Left cardiac atrium (tissue), 4 donors: ENCODE data around the gene DIS3. TPM values are rescaled to one million over a fixed set of nuclear protein-coding genes. Genes with fewer than 3 reads are reported as not detected.
"Not testable (repeated sequence)": the region's sequence is repeated elsewhere in the genome, so short reads cannot be mapped to it uniquely, and the experiment has no call there.

Experiments used
- ATAC-seq, 2 donors: fragments of 200-7000 bp; cut with Tn5 transposase; one replicate each; pipeline ENCODE4 v1.9.1; 2020; ENCODE audit warnings: mild to moderate bottlenecking in 2 of 2, moderate library complexity in 2 of 2
- DNase-seq: peaks from one replicate; pipeline ENCODE4 v3.0.0-alpha.2; 2020
- intact Hi-C, 2 donors: fragments of 100-400 bp; cut with DNase I; formaldehyde crosslinking; loops; one replicate each; pipeline versions ENCODE4 v1.14.1 to v1.15.1; 2022 to 2023
- total RNA-seq, 2 donors: library from RNA; stranded (reverse); fragmentation: NEBNext Ultra II Directional; extraction: Animal tissue kit (Norgen Biotek cat#: 25700); gene quantifications; one replicate each; pipeline ENCODE4 v1.2.1, GENCODE V29; 2021
- donor health status: DM: no; HTN: yes; CAD: no.
- donor health status: DM: no; HTN: yes; CAD: no; lungs with severe emphysema.
- donor health status: DM: yes; HTN: yes; CAD: no.
- donor health status: Dilated cardiomyopathy.

Gene DIS3
- total RNA-seq, 2 donors from 2014 or later: 14.3 to 18.6 TPM

DNA sequence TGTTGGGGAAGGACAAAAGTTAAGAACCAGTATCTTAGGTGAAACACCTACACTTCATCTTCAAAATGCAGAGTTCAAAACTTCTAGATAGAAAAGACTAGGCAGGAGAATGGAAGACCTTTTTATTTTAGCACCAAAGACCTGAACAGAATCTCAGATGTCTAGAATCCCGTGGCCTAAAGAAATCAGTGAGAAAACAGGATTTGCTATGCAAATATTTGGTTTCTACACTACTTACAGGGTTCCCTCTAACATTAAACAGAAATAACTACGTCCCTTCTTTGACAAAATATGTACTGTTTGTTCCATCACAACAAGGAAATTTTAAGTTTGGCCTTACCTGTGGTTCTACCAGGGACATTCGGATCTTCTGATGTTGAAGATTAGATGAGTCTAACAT lies 21.5 kb downstream of the DIS3 start:
- intact Hi-C loops: no loop called here
- ATAC-seq (no peak), DNase-seq (no peak)

DNA sequence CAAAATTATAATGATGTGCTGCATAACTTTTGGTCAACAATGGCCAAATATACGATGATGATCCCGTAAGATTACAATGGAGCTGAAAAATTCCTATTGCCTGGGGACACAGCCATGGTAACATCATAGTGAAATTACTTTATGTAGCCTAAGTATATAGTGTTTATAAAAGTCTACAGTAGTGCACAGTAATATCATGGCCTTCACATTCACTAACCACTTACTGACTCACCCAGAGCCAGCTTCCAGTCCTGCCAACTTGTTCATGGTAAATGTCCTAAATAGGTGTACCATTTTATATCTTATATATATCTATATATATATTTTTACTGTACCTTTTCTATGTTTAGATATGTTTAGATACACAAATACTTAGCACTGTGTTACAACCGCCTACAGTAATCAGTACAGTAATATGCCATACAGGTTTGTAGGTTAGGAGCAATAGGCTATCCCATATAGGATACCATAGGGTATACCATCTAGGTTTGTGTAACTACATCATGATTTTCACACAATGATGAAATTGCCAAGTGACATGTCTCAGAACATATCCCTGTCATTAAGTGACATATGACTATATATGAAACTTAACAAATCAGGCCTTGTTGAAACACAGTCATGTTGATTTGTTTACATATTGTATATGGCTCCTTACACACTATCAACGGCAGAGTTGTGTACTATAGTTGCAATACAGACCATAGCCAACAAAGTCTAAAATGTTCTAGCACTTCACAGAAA lies 23.7 kb downstream of the DIS3 start:
- intact Hi-C loops: no loop called here
- ATAC-seq: no peak
- DNase-seq: no peak

DNA sequence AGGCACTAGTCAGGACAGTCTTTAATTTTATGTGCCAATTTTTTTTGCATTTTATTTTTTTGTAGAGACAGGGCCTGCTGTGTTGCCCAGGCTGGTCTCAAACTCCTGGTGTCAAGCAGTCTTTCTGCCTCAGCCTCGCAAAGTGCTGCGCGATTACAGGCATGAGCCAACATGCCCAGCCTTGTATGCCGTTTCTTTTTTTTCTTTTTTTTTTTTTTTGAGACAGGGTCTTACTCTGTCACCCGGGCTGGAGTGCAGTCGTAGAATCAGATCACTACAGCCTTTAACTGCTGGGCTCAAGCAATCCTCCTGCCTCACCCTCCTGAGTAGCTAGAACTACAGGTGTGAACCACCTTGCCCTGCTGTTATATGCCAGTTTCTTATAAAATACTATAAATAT lies 27.6 kb downstream of the DIS3 start:
- DNase-seq (no peak), ATAC-seq (no peak)
- intact Hi-C loops: no loop called here

DNA sequence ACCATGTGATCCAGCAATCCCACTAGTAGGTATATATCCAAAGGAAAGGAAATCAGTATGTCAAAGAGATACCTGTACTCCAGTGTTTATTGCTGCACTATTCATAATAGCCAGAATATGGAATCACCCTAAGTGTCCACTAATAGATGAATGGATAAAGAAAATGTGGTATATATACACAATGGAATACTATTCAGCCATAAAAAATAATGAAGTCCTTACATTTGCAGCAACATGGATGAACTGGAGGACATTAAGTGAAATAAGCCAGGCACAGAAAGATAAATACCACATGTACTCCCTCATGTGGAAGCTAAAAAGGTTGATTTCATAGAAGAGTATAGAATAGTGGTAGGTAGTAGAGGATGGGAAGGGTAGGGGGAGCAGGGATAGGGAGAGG lies 30.5 kb downstream of the DIS3 start:
- intact Hi-C loops: no loop called here

DNA sequence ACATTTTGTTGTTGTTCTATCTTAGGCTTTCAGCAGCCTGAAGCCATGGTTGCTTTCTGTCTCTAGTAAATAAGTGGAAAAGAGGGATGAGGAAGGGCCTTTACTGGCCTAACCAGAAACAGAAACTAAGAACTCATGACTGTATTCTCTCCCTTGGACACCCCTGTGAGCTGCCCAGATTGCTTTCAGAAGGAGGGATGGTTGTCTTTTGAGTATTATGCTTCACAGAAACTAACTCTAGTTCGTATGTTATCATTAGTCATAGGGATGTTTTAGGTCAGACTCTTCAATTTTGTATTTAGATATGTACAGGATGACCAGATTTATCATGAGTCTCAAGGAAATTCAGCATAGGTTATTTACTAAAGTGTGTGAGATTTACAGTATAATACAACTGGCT lies 36.4 kb downstream of the DIS3 start:
- DNase-seq: no peak
- ATAC-seq: no peak
- intact Hi-C loops: no loop called here

More for the DNA sequence above, 30.5 kb downstream of the DIS3 start:
- ATAC-seq (no peak), DNase-seq (no peak)

DNA sequence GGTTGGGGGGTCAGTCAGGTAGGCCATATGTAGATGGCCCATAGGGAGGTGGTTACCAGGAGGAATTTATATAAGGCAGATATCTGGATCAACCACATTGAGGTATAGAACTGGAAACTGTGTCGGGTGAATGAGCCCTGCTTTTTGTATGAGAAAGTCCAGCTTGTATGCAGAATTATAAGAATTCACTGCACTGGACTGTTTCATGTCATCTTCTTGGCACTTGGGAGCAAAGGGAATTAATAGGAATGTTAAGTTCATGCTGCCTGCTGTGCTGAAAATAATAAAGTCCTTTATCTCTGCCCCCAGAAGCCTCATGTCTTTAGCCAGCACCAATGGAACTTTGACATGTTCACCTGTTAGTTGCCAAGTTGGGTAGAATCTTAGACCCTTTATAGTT lies 41.7 kb downstream of the DIS3 start:
- DNase-seq: no peak
- no peak for ATAC-seq
- intact Hi-C loops: no loop called here

DNA sequence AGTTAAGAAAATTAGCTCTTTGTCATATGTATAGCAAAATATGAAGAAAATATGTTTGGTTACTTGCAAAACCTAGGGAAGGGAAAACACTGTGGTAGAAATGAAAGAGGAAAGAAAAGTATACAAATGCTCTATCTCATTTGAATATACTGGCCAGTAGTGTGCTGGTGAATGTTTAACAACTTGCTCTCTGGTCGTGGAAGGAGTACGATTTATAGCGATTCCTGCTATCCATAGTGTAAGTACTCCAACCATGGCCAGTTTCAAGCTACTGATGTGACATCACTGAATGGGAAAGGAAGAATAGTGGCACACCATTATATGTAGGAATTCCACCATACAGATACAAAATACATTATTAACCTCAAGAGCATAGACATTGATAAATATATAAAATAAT lies 44.7 kb downstream of the DIS3 start:
- intact Hi-C loops: no loop called here
- no peak for ATAC-seq
- DNase-seq: no peak

DNA sequence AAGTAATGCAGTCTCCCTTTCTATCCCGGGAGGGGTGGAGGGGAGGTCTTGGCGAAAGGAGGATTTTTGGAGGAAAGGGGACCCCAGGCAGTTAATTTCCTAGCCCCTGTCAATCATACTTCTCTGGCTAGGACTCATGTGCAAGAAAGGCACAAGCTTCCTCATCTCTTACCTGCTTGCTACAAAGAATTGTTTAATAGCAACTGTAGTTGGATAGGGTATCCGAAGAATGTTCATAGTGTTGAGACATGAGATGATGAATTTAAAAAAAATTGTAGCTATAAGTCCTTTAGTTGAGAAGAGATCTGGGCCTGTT lies 53.5 kb downstream of the DIS3 start:
- DNase-seq (no peak), ATAC-seq (no peak)
- intact Hi-C loops: no loop called here

DNA sequence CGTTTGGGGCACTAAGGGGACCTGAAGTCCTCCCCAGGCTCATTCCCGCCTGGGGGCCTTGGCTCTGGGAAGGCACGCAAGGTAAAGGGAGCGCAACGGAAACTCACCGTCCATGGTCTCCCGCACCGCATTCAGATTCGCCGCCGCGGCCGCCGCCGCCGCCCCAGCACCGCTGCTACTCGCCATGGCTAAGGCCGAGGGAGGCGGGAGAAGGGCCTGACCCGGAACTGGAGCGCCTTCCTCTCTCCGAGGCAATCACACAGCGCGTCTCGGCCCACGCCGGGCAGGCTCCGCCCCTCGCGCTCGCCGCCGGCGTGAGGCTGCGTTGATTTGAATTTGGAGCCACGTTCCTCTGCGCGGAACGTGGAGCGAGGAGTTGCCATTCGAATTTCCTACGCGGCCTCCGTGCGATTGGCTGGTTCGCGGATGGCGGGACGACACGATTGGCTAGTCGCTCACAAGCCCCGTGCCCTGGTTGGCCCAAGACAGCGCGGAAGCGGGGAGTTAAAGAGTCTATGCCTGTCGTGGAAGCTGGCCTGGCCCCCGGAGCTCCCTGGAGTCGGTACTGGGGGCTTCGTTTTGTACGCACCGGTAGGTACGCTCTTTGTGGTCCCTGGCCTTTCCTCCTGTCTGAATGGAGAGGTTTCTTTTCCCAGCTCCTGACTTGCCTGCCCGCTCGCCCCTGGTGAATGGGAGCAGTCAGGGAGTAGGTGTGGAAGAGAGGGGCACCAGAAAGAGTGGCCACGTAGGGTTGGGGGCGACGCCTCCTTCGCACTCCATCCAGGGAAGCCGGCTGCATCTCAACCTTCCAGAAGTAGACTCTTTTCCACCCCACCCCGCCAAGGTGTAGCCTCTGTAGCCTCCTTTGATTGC lies 54.0 kb downstream of the DIS3 start, which contains the start of the genes BORA and MZT1:
Gene BORA (plus strand): TSS at position 507 of the 873 bp plus-strand sequence. CDS start 1,018 bp downstream, outside the sequence.
Gene MZT1 (minus strand): TSS at position 213 of the 873 bp plus-strand sequence. CDS start 27 bp downstream, at position 186.
- intact Hi-C loops: no loop called here
- peak; percentile 97 for DNase-seq
- ATAC-seq: peak; percentile 98 to 99

DNA sequence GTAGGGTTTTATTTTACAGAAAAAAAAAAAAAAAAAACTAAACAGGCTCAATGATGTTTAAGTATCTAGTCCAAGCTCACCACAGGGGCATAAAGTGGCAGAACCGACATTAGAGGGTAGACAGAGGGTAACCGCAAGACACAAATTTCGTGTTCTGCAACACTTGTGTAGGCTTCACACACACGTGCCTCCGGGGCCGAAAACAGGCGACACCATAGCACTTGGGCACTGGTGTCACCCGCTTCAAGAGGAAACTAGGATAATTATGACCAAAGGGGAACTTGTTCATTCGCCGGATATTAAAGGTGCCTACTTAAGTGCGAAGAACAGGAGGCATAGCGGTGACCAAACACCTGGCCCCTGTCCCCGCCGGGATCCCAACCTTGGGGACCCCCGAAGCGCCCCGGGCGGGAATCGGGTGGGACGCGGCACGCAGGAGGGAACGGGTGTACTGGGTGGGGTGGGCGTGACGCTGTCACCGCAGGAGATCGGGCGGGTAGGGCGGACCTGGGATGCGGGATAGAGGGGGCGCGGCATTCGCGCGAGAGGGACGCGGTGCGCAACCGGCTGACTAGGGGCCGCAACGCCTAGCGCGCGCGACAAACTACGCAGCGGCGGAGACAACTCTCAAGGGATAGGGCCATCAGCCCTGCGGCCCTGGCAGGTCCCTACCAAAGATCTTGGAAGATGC lies 54.8 kb downstream of the DIS3 start:
- intact Hi-C loops: no loop called here

DNA sequence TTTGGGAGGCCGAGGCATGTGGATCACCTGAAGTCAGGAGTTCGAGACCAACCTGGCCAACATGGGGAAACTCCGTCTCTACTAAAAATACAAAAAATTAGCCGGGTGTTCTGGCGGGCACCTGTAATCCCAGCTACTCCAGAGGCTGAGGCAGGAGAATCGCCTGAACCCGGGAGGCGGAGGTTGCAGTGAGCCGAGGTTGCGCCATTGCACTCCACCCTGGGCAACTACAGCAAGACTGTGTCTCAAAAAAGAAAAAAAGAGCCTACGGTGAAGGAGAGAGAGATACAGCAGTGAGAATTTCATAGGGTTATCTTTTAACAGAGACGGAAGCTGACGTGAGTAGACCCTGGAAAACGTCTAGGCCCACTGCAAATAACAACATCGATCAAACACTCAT lies 55.5 kb downstream of the DIS3 start:
- ATAC-seq, intact Hi-C loops, DNase-seq: not testable (repeated sequence)

More for the DNA sequence above, 54.8 kb downstream of the DIS3 start:
- DNase-seq (peak; percentile 61), ATAC-seq (peak; percentile 25 to 59)

DNA sequence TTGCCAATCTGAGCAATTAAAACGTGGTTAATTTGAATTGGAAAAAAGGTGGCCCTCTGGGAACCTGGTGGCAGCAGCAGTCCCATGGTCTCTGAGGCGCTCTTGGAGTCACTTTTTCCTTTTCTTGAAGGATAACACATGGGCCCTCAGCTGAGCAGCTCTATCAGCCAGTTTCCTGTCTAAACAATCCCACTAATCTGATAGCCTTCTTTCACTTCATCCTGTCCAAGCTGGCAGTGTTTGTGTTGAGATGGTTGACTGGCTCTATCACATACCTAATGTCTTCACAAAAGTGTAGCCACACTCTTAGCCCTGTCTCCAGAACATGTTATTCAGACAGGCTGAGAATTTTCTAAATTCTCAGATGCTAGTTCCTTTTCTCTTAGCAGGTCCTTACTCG lies 64.9 kb downstream of the DIS3 start:
- ATAC-seq (no peak), DNase-seq (no peak)
- intact Hi-C loops: no loop called here

Other genes starting within 250 kb of the DIS3 start
- gene MZT1, start 54.3 kb downstream of the DIS3 start, total RNA-seq: 1 to 10 TPM; 6.5 TPM
- gene BORA, start 54.0 kb downstream of the DIS3 start, total RNA-seq: 1 to 10 TPM; 1.2 to 1.6 TPM
- 10 to 100 TPM; 12.2 to 13.5 TPM for gene PIBF1, start 233 bp upstream of the DIS3 start, total RNA-seq